Cardiac ventricle fibroblast (primary cell): ENCODE results near the gene RNF212. TPM values are rescaled to one million over a fixed set of nuclear protein-coding genes. Genes with fewer than 3 reads are reported as not detected.

Experiments used
- total RNA-seq: library from RNA; depleted of rRNA; stranded (reverse); fragments of >200 nt; gene quantifications from 2 replicates; pipeline ENCODE4 v1.2.3, GENCODE V29; 2015

RNF212 gene
- total RNA-seq = 0.37 and 1.3 TPM in 2 replicates

DNA sequence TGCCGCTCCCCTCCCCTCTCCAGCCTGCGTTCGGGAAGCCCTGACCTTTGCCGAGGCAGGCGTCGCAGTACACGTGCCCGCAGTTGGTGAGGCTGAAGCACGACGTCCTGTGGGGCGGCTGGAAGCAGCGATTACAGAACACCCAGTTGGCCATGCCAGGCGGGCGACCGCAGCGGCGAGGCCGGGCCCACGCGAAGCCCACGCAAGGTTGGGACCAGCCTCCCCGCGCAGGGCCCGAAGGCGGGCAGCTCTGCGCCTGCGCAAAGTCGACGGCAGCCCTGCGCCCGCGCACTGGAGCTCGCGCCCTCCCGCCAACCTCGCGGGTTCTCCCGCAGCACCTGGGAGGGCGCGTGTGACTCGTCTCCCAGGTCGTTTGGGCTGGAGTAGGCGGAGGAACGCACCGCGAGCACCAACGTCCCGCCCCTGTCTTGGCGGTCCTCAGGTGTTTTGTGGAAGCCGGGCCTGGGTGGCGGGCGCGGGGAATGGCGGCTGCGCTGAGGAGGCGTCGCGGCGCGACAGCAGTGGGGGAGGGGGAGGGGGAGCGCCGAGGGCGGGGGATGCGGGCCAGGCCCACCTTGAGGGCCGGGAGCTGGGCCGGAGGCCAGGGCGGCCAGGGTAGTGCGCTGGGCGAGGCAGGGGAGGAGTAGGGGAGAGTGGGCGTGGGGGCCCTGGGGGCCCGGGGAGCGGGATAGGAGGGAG is at the start of gene RNF212:
TSS of gene RNF212 (minus strand) at position 254 of the 699 bp plus-strand sequence. CDS start at position 154, 100 bp downstream.

Other genes starting within 250 kb of the RNF212 start
- 56.5 and 58.2 TPM in 2 replicates for gene GAK, start 181.2 kb downstream of the RNF212 start, total RNA-seq
- 20.3 and 20.7 TPM in 2 replicates for gene TMEM175, start 181.1 kb downstream of the RNF212 start, total RNA-seq
- gene DGKQ, start 140.0 kb downstream of the RNF212 start, total RNA-seq = 8.2 and 12.4 TPM in 2 replicates
- gene IDUA, start 126.5 kb downstream of the RNF212 start, total RNA-seq = 27.7 and 30.1 TPM in 2 replicates
- 0.15 TPM in 1 of 2 replicates, not detected in the other for gene SLC26A1, start 120.2 kb downstream of the RNF212 start, total RNA-seq
- 26.2 and 34.8 TPM in 2 replicates for gene FGFRL1, start 101.9 kb downstream of the RNF212 start, total RNA-seq
- gene SPON2, start 59.0 kb upstream of the RNF212 start, total RNA-seq = 253 and 255 TPM in 2 replicates
- 126 and 139 TPM in 2 replicates for gene CTBP1, start 135.6 kb upstream of the RNF212 start, total RNA-seq
- 68.8 and 70.0 TPM in 2 replicates for gene MAEA, start 176.3 kb upstream of the RNF212 start, total RNA-seq
- 3.6 and 4.7 TPM in 2 replicates for gene UVSSA, start 233.6 kb upstream of the RNF212 start, total RNA-seq